Stomach (tissue), 9 donors: ENCODE measurements around the gene LCN6. TPM values are rescaled to one million over a fixed set of nuclear protein-coding genes. Genes with fewer than 3 reads are reported as not detected.
"Not testable (repeated sequence)": the region's sequence is repeated elsewhere in the genome, so short reads cannot be mapped to it uniquely, and the experiment has no call there.

Source experiments
- DNase-seq, 2 donors: peaks; one replicate each; pipeline versions ENCODE4 v3.0.0 to v3.0.0-alpha.2; 2013 to 2019
- H3K27ac ChIP-seq, 5 donors: fragments of 200-600 bp in 4 of 5; sonication (generic) in 4 of 5; one replicate each; pipeline ENCODE4 v1.5.1; 2013 to 2019; ENCODE audit warnings: mild to moderate bottlenecking in 1 of 5, moderate library complexity in 1 of 5
- H3K27me3 ChIP-seq, 3 donors: fragments of 200-600 bp; sonication (generic); one replicate each; pipeline ENCODE4 v1.5.1; 2017 to 2019; ENCODE audit warnings: mixed run types in 1 of 3
- H3K36me3 ChIP-seq, 4 donors: fragments of 200-600 bp; sonication (generic); 1 replicate in 3 of 4; 2 replicates in 1 of 4; pipeline ENCODE4 v1.5.1; 2016 to 2019
- H3K4me1 ChIP-seq, 4 donors: fragments of 200-600 bp; sonication (generic); one replicate each; pipeline ENCODE4 v1.5.1; 2016 to 2019
- H3K4me3 ChIP-seq, 4 donors: fragments of 200-600 bp; sonication (generic) in 3 of 4; one replicate each; pipeline ENCODE4 v1.5.1; 2016 to 2019; ENCODE audit warnings: mild to moderate bottlenecking in 1 of 4
- H3K9me3 ChIP-seq, 4 donors: fragments of 200-600 bp; sonication (generic); one replicate each; pipeline ENCODE4 v1.5.1; 2016 to 2019
- CTCF ChIP-seq, 7 experiments: fragments of 450-650 bp in 4 of 7; fragments of 200-600 bp in 3 of 7; sonication (generic) in 3 of 7; IDR thresholded peaks; one replicate each; pipeline ENCODE4 v1.5.1; 2016 to 2019; ENCODE audit warnings: antibody characterized with exemption in 7 of 7, control low read depth in 2 of 7, mild to moderate bottlenecking in 1 of 7
- EP300 ChIP-seq: sonication (generic); formaldehyde crosslinking; IDR thresholded peaks from one replicate; pipeline ENCODE4 v1.6.1; 2017; ENCODE audit warnings: antibody characterized with exemption
- POLR2A ChIP-seq, 4 donors: fragments of 450-650 bp; IDR thresholded peaks; one replicate each; pipeline ENCODE4 v1.6.1; 2016; ENCODE audit warnings: antibody characterized with exemption in 4 of 4, control low read depth in 2 of 4, mild to moderate bottlenecking in 1 of 4, moderate library complexity in 1 of 4
- POLR2AphosphoS5 ChIP-seq, 3 donors: sonication (generic); formaldehyde crosslinking; IDR thresholded peaks; one replicate each; pipeline ENCODE4 v1.6.1; 2016; ENCODE audit warnings: antibody characterized with exemption in 3 of 3
- WGBS, 5 donors: extraction: QIAGEN DNeasy Blood & Tissue Kit in 3 of 5; methylation state at CpG; one replicate each; pipeline versions ENCODE4 v1.1.5 to v1.1.7; 2013 to 2018; 5-methylcytosine and 5-hydroxymethylcytosine counted together
- intact Hi-C: fragments of 100-400 bp; cut with DNase I; formaldehyde crosslinking; loops from one replicate; pipeline ENCODE4 v1.15.1; 2023; ENCODE audit warnings: low total_unique reads
- polyA plus RNA-seq, 3 donors: library from polyadenylated mRNA; stranded (reverse); fragments of 200-250 nt; gene quantifications; one replicate each; pipeline ENCODE4 v1.2.3, GENCODE V29; 2013
- total RNA-seq, 5 donors: library from RNA; depleted of rRNA; stranded (reverse); fragments of >200 nt; gene quantifications; one replicate each; pipeline versions ENCODE4 v1.1.0 to v1.2.3, GENCODE V29; 2014 to 2016
- donor health status: healthy with polysubstance abuse.
- donor health status: Bipolar disorder and iron deficiency.
- donor health status: healthy.

Gene LCN6
- total and polyA plus RNA-seq, 8 donors = 7.0 to 31.2 (median 19.2) TPM; not detected in 2

- Histone ChIP-seq H3K27ac (peak overlapping the region in 2 of 5 donors; percentile 7 to 24), H3K4me3 (no peak overlapping the region), H3K36me3 (peaks cover 0 to 7% (median 4%) of the 10 kb centered on the region in 4 donors), H3K4me1 (peaks cover 22 to 50% (median 47%) of the 10 kb centered on the region in 4 donors), H3K9me3 (no peaks in the 10 kb centered on the region), H3K27me3 (no peaks in the 10 kb centered on the region)
- TF ChIP-seq POLR2AphosphoS5 (IDR thresholded peaks at IDR 0.05) (peak in 1 of 3 donors; percentile 55), CTCF (IDR thresholded peaks at IDR 0.05) (peak in 5 of 7 experiments; percentile 60 to 90 (median 87)), POLR2A (IDR thresholded peaks at IDR 0.05) (no peak), EP300 (no peak)
- peak; percentile 70 to 90 for DNase-seq
- 10 to 18% (median 13%) methylated on average over 21 of the region's 21 CpGs for WGBS, 5 donors
- intact Hi-C loops = loop anchor here (5.0 kb wide), 1 partner anchor 249 kb away; no protein-coding TSS in a partner anchor
Measured at GRCh38 chr9:136787690-136788400, 39.5 kb upstream of the LCN6 start.

GRCh38 chr9:136786983-136787382 lies 38.7 kb upstream of the LCN6 start:
- intact Hi-C loops = loop anchor here (5.0 kb wide), 1 partner anchor 250 kb away; no protein-coding TSS in a partner anchor
- not testable (repeated sequence) for DNase-seq, H3K36me3 ChIP-seq, H3K4me3 ChIP-seq, H3K27ac ChIP-seq, H3K9me3 ChIP-seq, H3K27me3 ChIP-seq
- peaks cover 17 to 42% (median 38%) of the 10 kb centered on the region in 4 donors for H3K4me1 ChIP-seq
- WGBS, 5 donors = 13 to 34% (median 26%) methylated on average over 4 of the region's 4 CpGs

GRCh38 chr9:136786451-136786850 lies 38.1 kb upstream of the LCN6 start:
- H3K36me3 ChIP-seq = no peaks in the 10 kb centered on the region
- H3K27ac ChIP-seq = no peak overlapping the region
- WGBS, 5 donors = 40 to 67% (median 45%) methylated on average over 10 of the region's 10 CpGs
- no peaks in the 10 kb centered on the region for H3K27me3 ChIP-seq
- no peaks in the 10 kb centered on the region for H3K9me3 ChIP-seq
- DNase-seq = no peak
- intact Hi-C loops = loop anchor here (5.0 kb wide), 1 partner anchor 251 kb away; no protein-coding TSS in a partner anchor
- TF ChIP-seq POLR2A (IDR thresholded peaks at IDR 0.05) (no peak), CTCF (IDR thresholded peaks at IDR 0.05) (no peak), POLR2AphosphoS5 (IDR thresholded peaks at IDR 0.05) (no peak), EP300 (no peak)
- no peak overlapping the region for H3K4me3 ChIP-seq
- peaks cover 14 to 36% (median 33%) of the 10 kb centered on the region in 4 donors for H3K4me1 ChIP-seq

- not testable (repeated sequence) for H3K36me3 ChIP-seq, DNase-seq, H3K27me3 ChIP-seq, H3K4me3 ChIP-seq, H3K9me3 ChIP-seq
- Histone ChIP-seq H3K4me1 (peaks cover 14 to 34% (median 31%) of the 10 kb centered on the region in 4 donors), H3K27ac (peak overlapping the region in 1 of 5 donors; percentile 29)
- WGBS, 5 donors = 69 to 87% (median 81%) methylated on average over 11 to 23 of the region's 23 CpGs
- intact Hi-C loops = loop anchor here (5.0 kb wide), 1 partner anchor 252 kb away; no protein-coding TSS in a partner anchor
Measured at GRCh38 chr9:136785565-136786355, 37.4 kb upstream of the LCN6 start.

GRCh38 chr9:136784997-136785361 lies 36.7 kb upstream of the LCN6 start:
- Histone ChIP-seq H3K36me3 (no peaks in the 10 kb centered on the region), H3K9me3 (no peaks in the 10 kb centered on the region), H3K27ac (no peak overlapping the region), H3K4me3 (no peak overlapping the region), H3K27me3 (no peaks in the 10 kb centered on the region), H3K4me1 (peaks cover 8 to 27% (median 24%) of the 10 kb centered on the region in 4 donors)
- peak in 1 of 2 donors; percentile 57 for DNase-seq
- WGBS, 5 donors = 64 to 79% (median 73%) methylated on average over 6 of the region's 6 CpGs
- no peak for TF ChIP-seq POLR2AphosphoS5 (IDR thresholded peaks at IDR 0.05)
- no peak for TF ChIP-seq CTCF (IDR thresholded peaks at IDR 0.05)
- no peak for TF ChIP-seq POLR2A (IDR thresholded peaks at IDR 0.05)
- no peak for TF ChIP-seq EP300
- intact Hi-C loops = loop anchor here (5.0 kb wide), 1 partner anchor 252 kb away; no protein-coding TSS in a partner anchor
